NCI-H510A (cell line): ENCODE results near the gene DPM2.

Experiments
- DNase-seq: peaks from one replicate; lab custom pipeline; 2025; lab: John Stamatoyannopoulos, UW

The DPM2 gene

DNA sequence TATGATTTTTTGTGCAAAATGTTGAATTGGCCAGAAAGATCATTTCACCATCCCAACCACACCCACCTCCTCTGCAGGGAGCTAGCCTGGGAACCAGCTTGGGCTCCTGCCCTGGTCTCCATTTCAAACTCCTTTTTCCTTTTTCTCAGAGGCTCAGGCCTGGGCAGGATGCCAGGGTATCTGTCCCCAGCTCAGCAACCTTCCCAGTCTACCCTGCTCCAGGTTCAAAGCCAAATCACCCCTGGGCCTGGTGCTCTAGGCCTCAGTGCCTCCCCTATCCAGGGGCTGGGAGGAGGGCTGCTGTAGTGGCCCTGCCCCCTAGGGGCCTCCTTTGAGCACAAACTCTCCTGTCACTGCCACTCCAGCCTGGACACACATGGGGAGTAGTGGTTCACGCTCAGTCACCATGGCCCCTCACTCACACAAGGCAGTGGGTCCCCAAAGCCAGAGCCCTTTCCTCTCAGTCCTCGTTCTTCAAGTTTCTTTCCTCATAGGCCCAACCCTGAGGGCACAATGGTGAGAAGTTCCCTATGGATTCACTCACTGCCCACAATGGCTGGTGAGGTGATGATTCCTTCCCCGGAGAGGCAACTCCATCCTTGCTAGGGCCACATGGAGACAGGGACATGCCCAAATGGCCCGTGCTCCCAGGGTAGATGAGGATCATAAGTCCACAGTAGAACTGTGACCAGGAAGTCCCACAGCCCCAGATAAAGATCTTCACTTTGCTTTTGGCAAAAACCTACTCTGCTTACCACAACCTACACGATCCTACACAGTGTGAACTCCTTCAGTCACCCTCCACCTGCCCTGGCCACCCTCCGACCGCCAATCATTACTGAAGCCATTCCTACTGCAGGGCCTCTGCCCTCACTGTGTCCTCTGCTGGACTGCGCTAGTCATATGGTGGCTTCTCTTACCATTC lies 19.2 kb downstream of the DPM2 start:
- DNase-seq, result no peak

DNA sequence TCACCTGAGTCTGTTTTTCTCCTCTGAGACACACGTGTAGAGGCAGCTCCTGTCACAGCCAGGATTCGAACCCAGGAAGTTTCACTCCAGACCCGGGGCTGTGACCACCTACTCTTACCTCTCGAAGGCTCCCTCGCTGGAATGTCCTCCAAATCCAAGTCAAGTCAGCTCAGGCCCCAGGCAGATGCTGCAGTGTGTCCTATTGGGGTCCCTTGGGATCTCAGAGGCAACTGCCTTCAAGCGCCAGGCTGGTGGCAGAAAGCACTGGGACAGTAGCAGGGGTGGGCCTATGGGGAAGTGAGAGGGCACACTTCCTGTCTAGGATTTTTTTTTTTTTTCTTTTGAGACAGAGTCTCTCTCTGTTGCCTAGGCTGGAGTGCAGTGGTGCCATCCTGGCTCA lies 20.1 kb downstream of the DPM2 start:
- no peak for DNase-seq

DNA sequence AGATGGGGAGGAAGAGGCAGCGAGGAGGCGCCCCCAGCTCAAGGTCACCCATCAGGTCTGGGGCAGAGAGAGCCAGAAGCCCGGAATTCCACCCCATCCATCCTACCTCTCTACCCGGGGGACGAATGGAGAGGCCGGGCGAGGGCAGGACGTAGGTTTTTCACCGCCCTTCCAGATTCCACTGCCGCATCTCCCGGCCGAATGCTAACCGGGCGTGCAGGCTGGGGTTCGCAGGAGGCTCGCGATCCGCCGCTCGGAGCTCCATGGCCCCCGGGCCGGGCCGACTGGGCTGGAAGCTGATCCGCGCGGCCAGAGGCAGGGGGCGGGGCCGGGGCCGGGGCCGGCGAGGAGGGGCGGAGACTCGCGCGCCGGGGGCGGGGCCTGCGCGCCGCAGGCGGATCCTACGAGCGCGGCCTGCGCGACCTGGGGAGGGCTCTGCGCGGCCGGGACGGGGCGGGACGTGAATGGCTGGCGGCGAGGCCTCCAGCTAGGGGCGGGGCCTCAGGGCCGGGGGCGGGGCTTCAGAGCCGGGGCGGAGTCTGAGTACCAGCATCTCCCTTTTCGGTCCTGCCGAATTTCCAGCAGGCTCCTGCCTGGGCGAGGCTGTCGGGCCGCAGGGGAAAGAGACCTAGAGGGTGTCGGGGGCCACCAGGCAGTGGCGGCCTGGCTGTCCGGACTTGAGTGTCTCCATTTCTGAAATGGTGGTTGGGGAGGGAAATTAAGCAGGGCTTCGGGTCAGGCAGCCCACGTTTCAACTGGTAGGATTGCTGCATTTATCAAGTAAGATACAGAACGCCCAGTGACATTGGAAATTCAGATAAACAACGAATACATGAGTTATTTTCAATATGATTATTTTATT lies 20.7 kb downstream of the DPM2 start, which contains the start of gene ST6GALNAC4:
TSS of gene ST6GALNAC4 (minus strand) at position 322 of the 862 bp plus-strand sequence. CDS start 622 bp downstream, outside the sequence.
- peak; percentile 69 for DNase-seq

DNA sequence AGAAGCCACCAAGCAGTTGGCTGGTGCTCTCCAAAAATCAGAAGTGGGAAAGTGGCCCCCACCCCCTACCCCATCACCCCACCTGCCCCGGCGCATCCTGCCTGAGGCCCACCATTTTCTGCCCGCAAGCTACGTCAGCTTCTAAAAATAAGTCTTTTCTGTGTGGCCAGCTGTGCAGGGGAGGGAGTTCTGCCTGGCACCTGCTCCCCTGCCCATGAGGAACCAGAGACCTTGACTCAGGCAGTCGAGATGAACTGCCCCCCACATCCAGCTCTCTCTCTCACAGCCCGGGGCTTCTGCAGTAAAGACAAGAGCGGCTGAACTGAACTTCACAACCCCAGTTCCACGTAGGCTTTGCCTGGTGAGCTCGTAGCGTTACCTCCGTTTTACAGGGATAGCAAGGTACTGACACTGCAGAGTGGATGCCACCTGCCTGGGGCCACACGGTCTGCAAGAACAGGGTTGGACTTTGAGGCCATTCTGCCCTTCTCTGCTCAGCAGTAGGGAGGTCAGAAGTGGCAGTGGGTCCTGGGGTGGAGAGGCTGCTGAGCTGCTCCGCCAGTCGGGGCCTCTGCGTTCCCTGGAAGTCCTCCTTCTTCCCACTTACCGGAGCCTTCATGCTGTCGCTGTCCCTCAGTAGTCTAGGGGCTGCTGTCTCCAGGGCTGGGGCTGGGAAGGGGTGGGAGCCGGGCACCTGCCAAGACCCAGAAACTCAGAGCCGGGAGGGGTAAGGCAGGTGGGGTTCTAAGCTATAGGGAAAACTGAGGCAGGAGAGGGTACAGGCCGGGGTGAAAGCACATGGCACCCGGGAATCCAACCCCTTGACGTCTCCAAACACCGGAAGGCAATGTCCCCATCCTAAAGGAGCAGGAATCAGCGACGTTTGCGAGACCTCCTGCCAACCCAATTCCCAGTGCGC lies 21.6 kb downstream of the DPM2 start:
- DNase-seq, result no peak

DNA sequence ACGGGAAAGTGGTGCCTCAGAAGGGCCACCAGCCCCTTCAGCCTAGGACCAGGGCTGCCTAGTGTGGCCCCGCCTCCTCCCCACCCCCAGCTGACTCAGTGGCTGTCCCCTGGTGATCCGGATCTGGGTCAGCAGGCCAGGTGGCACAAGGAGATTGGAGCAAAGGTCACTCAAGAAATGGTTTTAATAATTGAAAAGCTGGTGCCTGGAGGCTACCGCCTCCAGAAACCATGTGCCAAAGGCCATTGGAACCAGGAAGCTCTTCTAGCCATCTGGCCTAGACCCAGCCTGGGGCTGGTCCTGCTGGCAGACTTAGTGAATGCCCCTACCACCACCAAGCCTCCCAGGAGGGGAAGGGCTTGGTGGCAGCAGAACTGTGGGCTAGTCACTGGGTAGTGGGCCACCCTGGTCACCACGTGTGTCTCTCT lies 22.3 kb downstream of the DPM2 start:
- DNase-seq, result no peak

DNA sequence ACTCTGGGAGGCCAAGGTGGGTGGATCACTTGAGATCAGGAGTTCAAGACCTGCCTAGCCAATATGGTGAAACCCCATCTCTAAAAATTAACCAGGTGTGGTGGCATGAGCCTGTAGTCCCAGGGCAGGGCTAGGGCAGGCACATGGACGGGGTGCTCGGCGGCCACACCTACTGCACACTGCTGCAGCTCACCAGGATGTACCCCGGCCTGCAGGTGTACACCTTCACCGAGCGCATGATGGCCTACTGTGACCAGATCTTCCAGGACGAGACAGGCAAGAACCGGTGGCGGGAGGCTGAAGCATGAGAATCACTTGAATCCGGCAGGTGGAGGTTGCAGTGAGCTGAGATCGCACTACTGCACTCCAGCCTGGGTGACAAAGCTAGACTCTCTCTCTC lies 24.0 kb downstream of the DPM2 start:
- DNase-seq, result peak; percentile 62

DNA sequence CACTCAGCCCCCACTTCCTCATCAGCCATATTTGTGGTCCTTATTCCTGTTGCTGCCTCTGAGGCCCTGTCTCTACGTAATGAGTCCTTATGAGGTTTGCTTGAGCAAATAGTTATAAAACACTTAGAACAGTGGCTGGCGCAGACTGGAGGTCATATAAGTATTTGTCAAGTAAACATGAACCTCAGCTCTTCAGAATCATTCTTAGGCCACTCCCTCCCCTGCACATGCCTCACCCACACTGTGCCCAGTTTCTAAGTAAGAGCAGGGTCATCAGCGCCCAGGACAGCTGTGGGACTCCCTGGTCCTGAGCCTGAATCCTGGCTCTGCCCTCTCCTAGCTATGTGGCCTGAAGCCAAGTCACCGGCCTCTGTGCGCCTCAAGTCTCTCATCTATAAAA lies 24.8 kb downstream of the DPM2 start:
- DNase-seq, result peak; percentile 81

DNA sequence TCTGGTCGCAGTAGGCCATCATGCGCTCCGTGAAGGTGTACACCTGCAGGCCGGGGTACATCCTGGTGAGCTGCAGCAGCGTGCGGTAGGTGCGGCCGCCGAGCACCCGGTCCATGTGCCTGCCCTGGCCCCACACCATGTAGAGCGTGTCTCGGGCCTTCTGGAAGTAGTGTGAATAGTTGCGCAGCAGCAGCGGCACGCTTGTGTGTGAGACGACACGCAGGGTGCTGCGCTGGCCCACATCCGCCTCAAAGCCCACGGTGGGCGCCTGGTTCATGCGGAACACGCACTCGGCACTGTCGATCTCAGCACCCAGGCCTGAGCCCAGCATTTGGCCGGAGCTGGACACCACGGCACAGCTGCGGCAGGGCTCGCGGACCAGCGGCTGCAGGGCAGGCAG lies 25.4 kb downstream of the DPM2 start:
- no peak for DNase-seq

DNA sequence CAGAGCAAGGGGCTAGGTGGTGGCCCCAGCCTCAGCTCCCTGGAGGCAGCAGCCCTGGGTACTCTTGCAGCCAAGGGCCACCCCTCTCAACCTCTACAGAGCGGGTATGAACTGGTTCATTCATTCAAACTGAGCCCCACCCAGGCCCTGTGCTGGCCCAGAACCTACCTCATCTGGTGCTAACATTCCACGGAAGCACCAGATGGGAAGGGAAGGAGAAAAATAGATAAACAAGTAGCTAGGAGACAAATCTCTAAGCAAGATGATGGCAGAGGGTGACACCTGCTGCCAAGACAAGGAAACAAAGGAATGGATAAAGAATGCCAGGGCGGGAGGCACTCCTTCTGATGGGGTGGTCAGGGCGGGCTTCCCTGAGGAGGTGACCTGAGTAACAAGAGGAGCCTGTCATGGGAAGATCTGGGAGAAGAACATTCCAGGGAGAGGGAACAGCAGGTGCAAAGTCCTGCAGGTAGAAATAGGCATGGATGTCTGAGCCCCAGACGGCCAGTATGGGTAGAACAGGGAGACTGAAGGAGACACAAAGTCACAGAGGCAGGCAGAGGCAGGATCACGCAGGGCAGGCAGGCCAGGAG lies 26.9 kb downstream of the DPM2 start:
- no peak for DNase-seq

DNA sequence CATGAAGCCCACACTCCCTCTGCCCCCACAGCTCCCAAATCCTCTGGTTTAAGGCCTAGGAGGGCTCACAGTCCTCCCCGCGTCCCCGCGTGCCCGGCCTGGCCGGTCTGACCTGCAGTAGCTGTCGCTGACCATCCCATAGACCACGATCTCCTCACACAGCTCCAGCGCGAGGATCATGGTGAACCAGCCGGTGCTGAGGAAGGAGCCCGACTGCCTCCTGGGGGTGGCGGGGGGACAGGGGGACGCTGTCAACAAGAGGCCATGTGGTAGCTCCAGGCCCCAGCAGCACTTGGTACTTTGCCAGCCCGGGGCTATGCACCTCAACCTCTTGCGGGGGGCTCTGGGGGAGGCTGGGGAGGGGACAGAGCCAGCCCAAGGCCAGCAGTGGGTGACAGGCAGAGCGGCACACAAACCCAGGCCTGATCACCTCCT lies 27.8 kb downstream of the DPM2 start:
- DNase-seq, result no peak

DNA sequence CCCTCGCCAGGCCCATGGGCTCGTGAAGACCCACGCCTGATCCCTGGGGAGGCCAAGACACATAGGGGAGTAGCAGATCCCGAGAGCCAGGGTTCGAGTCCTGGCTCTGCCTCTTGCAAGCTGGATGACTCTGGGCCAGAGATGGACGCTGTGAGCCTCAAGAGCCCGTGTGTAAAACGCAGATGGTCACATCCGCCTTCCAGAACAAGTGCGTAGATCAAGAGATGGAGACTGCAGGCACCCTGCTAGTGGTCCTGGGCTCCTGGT lies 29.1 kb downstream of the DPM2 start:
- DNase-seq, result no peak

DNA sequence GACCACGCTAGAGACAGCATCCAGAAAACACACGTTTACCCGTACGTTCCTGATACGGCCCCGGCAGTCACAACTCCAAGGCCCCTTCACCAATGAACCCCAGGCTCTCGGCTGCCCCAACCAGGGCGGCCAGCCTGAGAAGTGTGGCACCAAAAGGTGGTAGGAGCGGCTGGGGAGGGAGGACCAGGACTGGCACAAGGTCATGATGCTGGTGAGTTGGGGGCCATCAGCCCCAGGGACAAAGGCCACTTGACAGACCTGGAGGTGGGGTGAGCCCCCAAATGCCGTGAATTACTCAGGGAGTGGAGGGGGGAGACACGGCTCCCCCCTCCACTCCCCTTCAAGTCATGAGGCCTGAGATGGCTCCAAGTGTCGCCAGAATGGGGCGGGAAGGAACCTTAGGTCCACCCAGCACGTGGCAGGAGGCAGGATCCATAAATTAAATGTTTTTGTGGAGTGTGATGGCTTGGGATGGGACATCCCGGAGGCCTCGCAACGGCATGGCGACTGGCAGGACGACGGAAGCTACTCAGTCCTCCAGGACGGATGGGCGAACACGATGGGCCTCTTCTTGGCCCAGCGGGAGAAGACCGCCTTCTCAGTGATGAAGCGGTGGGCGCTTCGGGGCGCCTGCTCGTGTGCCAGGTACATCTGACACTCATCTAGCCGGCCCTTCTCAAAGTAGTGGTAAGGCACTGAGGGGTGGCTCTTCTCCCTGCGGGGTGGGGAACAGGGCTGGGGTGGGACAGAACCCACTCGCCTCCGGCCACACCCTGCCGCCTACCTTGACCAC lies 29.6 kb downstream of the DPM2 start:
- no peak for DNase-seq

DNA sequence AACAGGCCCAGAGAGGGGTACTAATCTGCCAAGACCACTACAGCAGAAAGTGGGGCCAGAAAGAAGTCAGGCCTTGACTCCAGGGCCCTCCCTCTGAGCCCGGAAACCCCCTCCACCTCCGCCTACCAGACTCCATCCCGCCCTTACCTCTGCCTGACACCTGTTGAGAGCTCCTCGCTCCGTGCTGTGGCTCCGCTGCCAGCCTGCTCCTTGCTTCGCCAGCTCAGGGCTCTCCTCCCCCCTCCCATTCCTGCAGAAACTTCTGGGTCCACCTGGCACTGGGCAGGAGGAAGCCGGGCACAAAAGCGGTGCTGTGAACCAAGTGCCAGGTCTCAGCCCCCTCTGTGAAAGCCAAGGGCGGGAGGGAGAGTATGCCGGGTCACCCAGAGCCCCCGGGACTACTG lies 31.9 kb downstream of the DPM2 start:
- no peak for DNase-seq

DNA sequence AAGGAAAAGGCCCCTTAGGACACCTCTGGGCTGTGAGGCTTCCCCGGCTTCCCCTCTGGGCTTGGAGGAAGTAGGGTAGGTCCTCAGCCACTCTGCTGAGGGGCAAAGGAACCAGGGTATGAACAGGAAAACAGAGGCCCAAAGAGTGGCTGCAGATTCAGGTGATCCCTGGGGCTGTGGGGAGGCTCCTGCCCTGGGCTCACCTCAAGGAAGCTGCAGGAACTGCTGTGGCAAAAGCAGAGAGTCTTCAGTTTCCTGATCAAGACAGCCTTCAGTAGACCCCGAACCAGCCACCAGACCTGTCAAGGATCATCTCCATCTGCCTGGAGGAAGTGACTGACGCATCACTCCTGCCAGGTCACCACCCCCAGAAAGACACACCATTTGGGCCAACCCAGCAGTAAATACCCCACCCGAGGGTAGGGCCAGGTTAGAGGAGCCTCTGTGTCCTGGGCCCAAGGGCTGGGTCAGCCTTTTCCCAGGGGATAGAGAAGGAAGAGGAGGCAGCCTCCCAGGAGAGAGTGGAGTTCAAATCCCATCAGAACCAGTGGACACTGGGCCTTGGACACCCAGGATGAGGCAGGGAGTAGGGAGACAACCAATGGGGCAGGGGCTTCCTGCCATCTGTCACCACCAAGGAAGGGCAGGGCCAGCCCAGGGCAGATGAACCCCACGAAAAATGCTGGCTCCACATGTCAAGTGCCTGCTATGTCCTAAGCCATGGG lies 32.5 kb downstream of the DPM2 start:
- no peak for DNase-seq

DNA sequence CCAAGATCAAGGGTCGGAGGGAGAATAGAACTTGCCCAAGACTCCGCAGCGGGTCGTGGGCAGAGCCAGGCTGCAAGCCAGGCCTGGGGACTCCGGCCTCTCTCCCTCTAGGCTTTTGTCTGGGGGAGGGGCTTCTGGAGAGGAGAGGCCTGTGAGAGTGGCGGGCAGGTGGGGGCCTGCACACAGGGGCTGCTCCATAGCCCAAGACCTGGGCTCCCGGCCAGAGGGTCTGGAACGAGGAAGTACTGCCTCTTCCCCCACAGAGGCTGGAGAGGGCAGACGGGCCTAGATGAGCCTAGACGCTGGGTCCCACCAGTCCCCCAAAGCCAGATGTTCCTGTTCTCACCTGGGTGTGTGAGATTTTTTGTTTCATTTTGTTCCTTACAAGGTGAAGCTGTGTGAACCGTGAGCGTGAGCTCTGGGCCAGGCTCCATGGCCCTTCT lies 33.1 kb downstream of the DPM2 start:
- DNase-seq, result no peak

DNA sequence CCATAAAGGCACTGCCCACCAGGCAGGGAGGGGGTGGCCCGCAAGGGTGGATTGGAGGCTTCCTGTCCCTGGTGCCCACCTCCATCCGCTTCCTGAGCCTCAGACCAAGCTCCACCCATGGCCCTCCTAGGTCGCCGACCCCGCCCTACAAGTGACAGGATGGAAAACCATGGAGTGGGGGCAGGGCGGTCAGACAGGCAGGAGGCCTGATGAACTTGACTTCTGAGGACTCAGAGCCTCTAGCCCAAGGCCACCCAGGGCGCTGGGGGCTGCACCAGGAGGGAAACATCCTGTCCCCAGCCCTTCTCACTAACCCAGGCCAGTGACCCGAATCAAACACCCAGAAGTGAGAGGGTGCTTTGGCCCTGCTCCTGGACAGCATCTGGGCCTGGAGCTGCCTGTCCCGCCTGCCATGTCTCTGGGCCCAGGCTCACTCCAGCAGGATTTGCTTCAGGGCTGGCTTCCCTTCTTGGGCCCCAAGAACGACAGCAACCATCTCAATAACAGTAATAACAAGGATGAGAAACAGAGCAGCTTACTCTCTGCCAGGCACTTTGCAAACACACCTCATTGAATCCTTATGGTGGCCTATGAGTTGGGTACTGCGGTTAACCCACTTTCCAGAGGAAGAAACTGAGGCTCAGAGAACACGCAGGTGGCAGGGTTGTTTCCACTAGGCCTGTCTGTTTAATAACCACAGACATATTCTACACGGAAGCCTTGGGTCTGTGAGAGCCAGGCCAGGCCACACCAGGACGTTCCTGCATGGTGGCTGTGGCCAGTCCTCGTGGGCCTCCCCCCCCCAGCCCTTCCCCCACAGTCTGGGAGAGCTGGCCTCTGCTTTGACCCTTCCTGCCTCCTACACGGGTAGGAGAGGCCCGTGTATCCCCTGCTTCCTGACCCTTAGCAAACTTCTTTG lies 33.8 kb downstream of the DPM2 start:
- DNase-seq, result peak; percentile 56

DNA sequence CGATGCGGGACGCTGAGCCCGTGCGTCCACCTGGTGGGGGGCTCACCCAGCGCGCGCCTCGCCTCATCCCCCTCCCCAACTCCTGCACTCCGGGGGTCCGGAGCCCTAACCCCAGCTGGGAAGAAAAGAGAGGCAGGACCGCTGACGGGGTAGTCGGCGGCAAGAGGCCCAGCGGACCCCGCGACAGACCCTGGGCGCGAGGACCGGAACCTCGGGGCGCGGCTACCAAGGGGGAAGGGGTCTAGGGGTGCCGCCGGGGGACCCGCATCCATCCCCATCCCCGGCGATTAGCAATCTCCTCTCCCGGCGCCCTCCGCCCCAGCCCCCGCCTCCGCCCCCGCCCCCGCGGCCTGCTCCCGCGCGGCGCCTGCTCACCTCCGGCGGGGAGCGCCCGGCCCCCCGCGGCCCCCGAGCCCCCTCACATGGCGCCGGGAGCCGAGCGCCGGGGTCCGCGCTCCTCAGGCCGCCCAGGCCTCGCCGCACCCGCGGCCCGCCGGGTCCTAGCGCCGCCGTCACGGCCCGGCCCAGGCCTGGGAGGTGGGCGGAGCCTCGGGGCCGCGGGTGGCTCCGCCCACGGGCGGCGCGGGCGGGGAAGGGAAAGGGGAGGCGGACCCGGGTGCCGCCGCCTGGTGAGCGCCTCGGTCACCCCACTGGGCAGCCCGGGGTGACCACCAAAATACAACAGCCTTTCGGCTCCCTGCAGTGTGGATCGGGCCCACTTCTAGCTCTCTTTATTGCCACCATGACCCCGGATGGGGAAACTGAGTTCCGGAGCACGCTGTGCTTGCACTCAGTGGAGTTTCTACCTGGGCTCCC lies 38.3 kb downstream of the DPM2 start, which contains the start of gene ST6GALNAC6:
TSS of gene ST6GALNAC6 (minus strand) at position 476 of the 816 bp plus-strand sequence. CDS start 1,622 bp downstream, outside the sequence.
- no peak for DNase-seq
